OCI-LY3 (cell line): Measurements from ENCODE around the gene ATXN7.

Experiments
- CTCF ChIP-seq: fragments of 200-600, 300-600 bp; sonication (generic); IDR thresholded peaks from 2 replicates; pipeline ENCODE4 v1.5.1; 2014; ENCODE audit warnings: antibody characterized with exemption, low read length, low read depth
- EZH2phosphoT487 ChIP-seq: fragments of 200-600 bp; shearing (Covaris generic); IDR thresholded peaks from 2 replicates; pipeline ENCODE4 v1.6.1; 2018; ENCODE audit warnings: antibody characterized with exemption, mixed run types, low read depth

DNA sequence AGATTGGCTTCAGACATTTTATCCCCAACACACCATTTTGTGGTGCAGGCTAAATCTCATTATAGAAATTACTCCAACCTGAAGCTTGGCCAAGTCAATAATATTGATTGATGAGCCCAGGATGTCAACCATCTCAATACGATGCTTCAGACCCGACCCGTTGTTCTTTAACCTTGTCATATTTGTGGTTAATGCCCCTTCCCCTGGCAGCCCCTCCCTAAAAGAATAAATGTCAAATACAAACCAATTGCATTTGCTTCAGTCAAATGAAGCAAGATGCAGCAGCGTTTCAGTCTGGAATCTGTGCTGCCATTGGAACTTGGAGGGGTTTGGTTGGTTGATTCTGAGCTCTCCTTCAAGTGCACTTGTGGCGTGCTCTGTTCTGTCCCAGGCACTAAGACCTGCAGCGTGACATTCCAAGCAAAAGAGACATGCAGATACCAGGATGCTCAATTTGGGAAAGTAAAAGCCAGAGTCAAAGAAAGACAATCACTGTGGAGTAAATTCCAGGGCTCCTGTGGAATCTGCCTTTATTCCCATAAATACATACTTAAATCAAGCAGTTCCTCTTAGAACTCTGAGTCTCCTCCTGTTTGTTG is 183.4 kb downstream of the ATXN7 start:
- TF ChIP-seq CTCF (no peak), EZH2phosphoT487 (no peak)
